K562 (cell line): Measurements from ENCODE around the gene OR51B2. TPM values are rescaled to one million over a fixed set of nuclear protein-coding genes. Genes with fewer than 3 reads are reported as not detected.
A peak's percentile ranks its signal among the peaks of the same experiment; 100 is the strongest.

Experiments used
- CEBPB ChIP-seq: fragments of 450-650 bp; IDR thresholded peaks from 2 replicates; pipeline ENCODE4 v1.6.1; 2016; ENCODE audit warnings: missing genetic modification characterization, missing compliant biosample characterization
- CTCFL ChIP-seq: IDR thresholded peaks from 2 replicates; pipeline ENCODE4 v1.6.1; 2011; ENCODE audit warnings: borderline replicate concordance, low read depth, mild to moderate bottlenecking, moderate library complexity, low read length; ENCODE audit not compliant: insufficient read depth, poor library complexity, severe bottlenecking
- HIVEP1 ChIP-seq: fragments of 250-450 bp; sonication (Bioruptor Pico); IDR thresholded peaks from 2 replicates; pipeline ENCODE4 v1.4.0; 2020; ENCODE audit warnings: mild to moderate bottlenecking
- MAX ChIP-seq: sonication (generic); formaldehyde crosslinking; IDR thresholded peaks from 2 replicates; pipeline ENCODE4 v1.9.0; 2022; ENCODE audit warnings: mild to moderate bottlenecking, missing genetic modification reagents
- MTA3 ChIP-seq: fragments of 450-650 bp; formaldehyde crosslinking; IDR thresholded peaks from 2 replicates; pipeline ENCODE4 v1.6.1; 2017; ENCODE audit warnings: mild to moderate bottlenecking, borderline replicate concordance
- POLR2H ChIP-seq: IDR thresholded peaks from 2 replicates; pipeline ENCODE4 v1.6.1; 2016; ENCODE audit warnings: missing genetic modification characterization, low read depth, mild to moderate bottlenecking, control low read depth, missing compliant biosample characterization, moderate library complexity
- SIX5 ChIP-seq, 2 experiments: IDR thresholded peaks; 2 replicates each; pipeline ENCODE4 v1.6.1; 2011; ENCODE audit warnings: low read length in 2 of 2, borderline replicate concordance in 1 of 2, low read depth in 1 of 2, mild to moderate bottlenecking in 1 of 2, moderate library complexity in 1 of 2; ENCODE audit not compliant: insufficient read depth in 1 of 2
- SMARCA4 ChIP-seq: fragments of 450-650 bp; IDR thresholded peaks from 2 replicates; pipeline ENCODE4 v1.6.1; 2016
- ZFPM2 ChIP-seq: fragments of 250-450 bp; sonication (Bioruptor Pico); IDR thresholded peaks from 2 replicates; pipeline ENCODE4 v1.5.1; 2022; ENCODE audit warnings: mild to moderate bottlenecking
- ZNF766 ChIP-seq: fragments of 200-800 bp; sonication (Bioruptor generic); conservative IDR thresholded peaks from 2 replicates; pipeline ENCODE4 v1.6.1; 2016; ENCODE audit warnings: missing genetic modification characterization, missing compliant biosample characterization
- polyA plus RNA-seq, 8 experiments: library from polyadenylated mRNA; depleted of rRNA in 4 of 8; stranded (reverse) in 5 of 8; unstranded in 3 of 8; fragments of >200 nt; fragmentation: Nextera tagmentation in 2 of 8; fragmentation: Illumina TruSeq in 1 of 8; extraction: Ambion mirVana in 2 of 8; extraction: Trizol in 1 of 8; gene quantifications; 2 replicates each; pipeline versions ENCODE4 v1.2.1 to v1.2.3, GENCODE V29; 2011 to 2014; ENCODE audit warnings: inconsistent platforms in 1 of 8, missing spikeins in 1 of 8
- total RNA-seq, 7 experiments: library from RNA; depleted of rRNA in 6 of 7; stranded (reverse); fragments of >200 nt in 6 of 7; fragmentation: Illumina TruSeq in 2 of 7; extraction: Trizol in 2 of 7; gene quantifications; 2 replicates each; pipeline versions ENCODE4 v1.2.1 to v1.2.3, GENCODE V29; 2011 to 2021; ENCODE audit warnings: low replicate concordance in 1 of 7
- TF ChIP-seq, protein P1 (sequence below): fragments of 450-650 bp; formaldehyde crosslinking; IDR thresholded peaks from 2 replicates; pipeline ENCODE4 v1.4.0; 2020; ENCODE audit warnings: mild to moderate bottlenecking, moderate library complexity
- TF ChIP-seq, protein P2 (sequence below), 2 experiments: fragments of 450-650 bp in 1 of 2; sonication (generic) in 1 of 2; formaldehyde crosslinking in 1 of 2; IDR thresholded peaks; 2 replicates each; pipeline versions ENCODE4 v1.7.1 to v1.9.0; 2016 to 2022; ENCODE audit warnings: inconsistent platforms in 1 of 2, mild to moderate bottlenecking in 1 of 2, missing genetic modification reagents in 1 of 2

Gene OR51B2
- total and polyA plus RNA-seq, 9 of the 15 experiments (the other 6 are each of a cell fraction or from before 2014, with no cell fraction given), result 0.38 to 6.6 (median 4.0) TPM

DNA sequence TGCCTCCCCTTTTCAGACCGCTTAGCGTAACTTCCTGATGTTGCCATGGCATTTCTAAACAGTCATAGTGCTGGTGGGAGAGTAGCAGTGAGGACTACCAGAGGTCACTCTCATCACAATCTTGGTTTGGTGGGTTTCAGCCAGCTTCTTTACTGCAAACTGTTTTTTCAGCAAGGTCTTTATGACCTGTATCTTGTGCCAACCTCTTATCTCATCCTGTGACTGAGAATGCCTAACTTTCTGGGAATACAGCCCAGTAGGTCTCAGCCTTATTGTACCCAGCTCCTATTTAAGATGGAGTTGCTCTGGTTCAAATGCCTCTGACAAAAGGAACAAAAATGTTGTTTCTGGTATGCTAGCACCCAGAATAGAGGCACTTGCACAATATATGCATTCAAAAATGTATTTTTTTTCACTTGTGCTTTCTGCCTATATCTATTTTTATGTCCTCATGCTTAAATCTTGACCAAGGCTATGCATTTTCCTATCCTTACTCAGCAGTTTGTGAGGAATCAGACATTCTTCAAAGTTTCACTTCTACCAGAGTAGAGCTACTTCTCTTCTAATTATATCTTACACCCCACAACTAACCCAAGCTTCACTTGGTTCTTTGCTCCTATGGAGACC, 43.5 kb upstream of the OR51B2 start (continued):
- TF ChIP-seq, protein P1, sequence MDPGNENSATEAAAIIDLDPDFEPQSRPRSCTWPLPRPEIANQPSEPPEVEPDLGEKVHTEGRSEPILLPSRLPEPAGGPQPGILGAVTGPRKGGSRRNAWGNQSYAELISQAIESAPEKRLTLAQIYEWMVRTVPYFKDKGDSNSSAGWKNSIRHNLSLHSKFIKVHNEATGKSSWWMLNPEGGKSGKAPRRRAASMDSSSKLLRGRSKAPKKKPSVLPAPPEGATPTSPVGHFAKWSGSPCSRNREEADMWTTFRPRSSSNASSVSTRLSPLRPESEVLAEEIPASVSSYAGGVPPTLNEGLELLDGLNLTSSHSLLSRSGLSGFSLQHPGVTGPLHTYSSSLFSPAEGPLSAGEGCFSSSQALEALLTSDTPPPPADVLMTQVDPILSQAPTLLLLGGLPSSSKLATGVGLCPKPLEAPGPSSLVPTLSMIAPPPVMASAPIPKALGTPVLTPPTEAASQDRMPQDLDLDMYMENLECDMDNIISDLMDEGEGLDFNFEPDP, result 0 out of 2 replicates have a peak, but pooled peaks have one; percentile 40
- TF ChIP-seq, protein P2, sequence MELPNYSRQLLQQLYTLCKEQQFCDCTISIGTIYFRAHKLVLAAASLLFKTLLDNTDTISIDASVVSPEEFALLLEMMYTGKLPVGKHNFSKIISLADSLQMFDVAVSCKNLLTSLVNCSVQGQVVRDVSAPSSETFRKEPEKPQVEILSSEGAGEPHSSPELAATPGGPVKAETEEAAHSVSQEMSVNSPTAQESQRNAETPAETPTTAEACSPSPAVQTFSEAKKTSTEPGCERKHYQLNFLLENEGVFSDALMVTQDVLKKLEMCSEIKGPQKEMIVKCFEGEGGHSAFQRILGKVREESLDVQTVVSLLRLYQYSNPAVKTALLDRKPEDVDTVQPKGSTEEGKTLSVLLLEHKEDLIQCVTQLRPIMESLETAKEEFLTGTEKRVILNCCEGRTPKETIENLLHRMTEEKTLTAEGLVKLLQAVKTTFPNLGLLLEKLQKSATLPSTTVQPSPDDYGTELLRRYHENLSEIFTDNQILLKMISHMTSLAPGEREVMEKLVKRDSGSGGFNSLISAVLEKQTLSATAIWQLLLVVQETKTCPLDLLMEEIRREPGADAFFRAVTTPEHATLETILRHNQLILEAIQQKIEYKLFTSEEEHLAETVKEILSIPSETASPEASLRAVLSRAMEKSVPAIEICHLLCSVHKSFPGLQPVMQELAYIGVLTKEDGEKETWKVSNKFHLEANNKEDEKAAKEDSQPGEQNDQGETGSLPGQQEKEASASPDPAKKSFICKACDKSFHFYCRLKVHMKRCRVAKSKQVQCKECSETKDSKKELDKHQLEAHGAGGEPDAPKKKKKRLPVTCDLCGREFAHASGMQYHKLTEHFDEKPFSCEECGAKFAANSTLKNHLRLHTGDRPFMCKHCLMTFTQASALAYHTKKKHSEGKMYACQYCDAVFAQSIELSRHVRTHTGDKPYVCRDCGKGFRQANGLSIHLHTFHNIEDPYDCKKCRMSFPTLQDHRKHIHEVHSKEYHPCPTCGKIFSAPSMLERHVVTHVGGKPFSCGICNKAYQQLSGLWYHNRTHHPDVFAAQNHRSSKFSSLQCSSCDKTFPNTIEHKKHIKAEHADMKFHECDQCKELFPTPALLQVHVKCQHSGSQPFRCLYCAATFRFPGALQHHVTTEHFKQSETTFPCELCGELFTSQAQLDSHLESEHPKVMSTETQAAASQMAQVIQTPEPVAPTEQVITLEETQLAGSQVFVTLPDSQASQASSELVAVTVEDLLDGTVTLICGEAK (IDR thresholded peaks at IDR 0.05), result no peak
- TF ChIP-seq, protein P2 (CRISPR knock-in tag; IDR thresholded peaks at IDR 0.05), result no peak
- no peak for TF ChIP-seq POLR2H (tag)
- no peak for TF ChIP-seq ZNF766 (CRISPR knock-in tag)
- TF ChIP-seq CTCFL, result no peak
- TF ChIP-seq SIX5 (IDR thresholded peaks at IDR 0.05; ENCODE audit: borderline replicate concordance in 1 of 2, insufficient read depth in 1 of 2, low read depth in 1 of 2, low read length in 2 of 2), result no peak
- no peak for TF ChIP-seq MAX (CRISPR knock-in tag)
- no peak for TF ChIP-seq SMARCA4
- TF ChIP-seq MTA3, result no peak
- no peak for TF ChIP-seq ZFPM2 (CRISPR knock-in tag)
- 0 out of 2 replicates have a peak, but pooled peaks have one; percentile 17 for TF ChIP-seq HIVEP1 (CRISPR knock-in tag)
- no peak for TF ChIP-seq CEBPB (tag)
